Peyer's patch (tissue), 4 donors: ENCODE measurements around the gene BICC1. TPM values are rescaled to one million over a fixed set of nuclear protein-coding genes. Genes with fewer than 3 reads are reported as not detected.

ENCODE experiments used
- DNase-seq, 3 donors: peaks; one replicate each; pipeline ENCODE4 v3.0.0-alpha.2; 2017 to 2019
- H3K27ac ChIP-seq, 4 donors: fragments of 200-600 bp; sonication (generic); one replicate each; pipeline ENCODE4 v1.5.1; 2016 to 2019
- H3K27me3 ChIP-seq, 2 donors: fragments of 200-600 bp; sonication (generic); one replicate each; pipeline ENCODE4 v1.5.1; 2019
- H3K36me3 ChIP-seq, 3 donors: fragments of 200-600 bp; sonication (generic); one replicate each; pipeline ENCODE4 v1.5.1; 2016 to 2019
- H3K4me1 ChIP-seq, 4 donors: fragments of 200-600 bp; sonication (generic); one replicate each; pipeline ENCODE4 v1.5.1; 2016 to 2019
- H3K4me3 ChIP-seq, 4 donors: fragments of 200-600 bp; sonication (generic); 1 replicate in 3 of 4; 2 replicates in 1 of 4; pipeline ENCODE4 v1.5.1; 2016 to 2019; ENCODE audit warnings: mild to moderate bottlenecking in 1 of 4
- H3K9me3 ChIP-seq, 4 donors: fragments of 200-600 bp; sonication (generic); one replicate each; pipeline ENCODE4 v1.5.1; 2016 to 2019; ENCODE audit warnings: mild to moderate bottlenecking in 1 of 4
- CTCF ChIP-seq, 6 experiments: fragments of 450-650 bp in 4 of 6; fragments of 200-600 bp in 2 of 6; sonication (generic) in 1 of 6; IDR thresholded peaks; one replicate each; pipeline ENCODE4 v1.5.1; 2017 to 2019; ENCODE audit warnings: antibody characterized with exemption in 6 of 6, mild to moderate bottlenecking in 3 of 6, moderate library complexity in 1 of 6
- POLR2A ChIP-seq, 2 donors: fragments of 450-650 bp; IDR thresholded peaks; one replicate each; pipeline ENCODE4 v1.5.1; 2017; ENCODE audit warnings: antibody characterized with exemption in 2 of 2, mild to moderate bottlenecking in 2 of 2, moderate library complexity in 2 of 2
- total RNA-seq, 4 donors: library from RNA; depleted of rRNA; stranded (reverse); fragments of >200 nt; gene quantifications; one replicate each; pipeline ENCODE4 v1.1.0, GENCODE V29; 2016

Gene BICC1
- total RNA-seq, 4 donors from 2014 or later = 1.1 to 19.0 (median 2.6) TPM

GRCh38 chr10:58712141-58712540 is 199.5 kb downstream of the BICC1 start:
- DNase-seq = no peak
- Histone ChIP-seq H3K9me3 (no peaks in the 10 kb centered on the region), H3K27ac (no peak overlapping the region), H3K4me3 (no peak overlapping the region), H3K27me3 (no peaks in the 10 kb centered on the region), H3K4me1 (no peaks in the 10 kb centered on the region), H3K36me3 (no peaks in the 10 kb centered on the region)
- TF ChIP-seq CTCF (IDR thresholded peaks at IDR 0.05) (no peak), POLR2A (IDR thresholded peaks at IDR 0.05) (no peak)

GRCh38 chr10:58712982-58713381 is 200.3 kb downstream of the BICC1 start:
- H3K4me1 ChIP-seq = no peaks in the 10 kb centered on the region
- no peaks in the 10 kb centered on the region for H3K36me3 ChIP-seq
- TF ChIP-seq CTCF (IDR thresholded peaks at IDR 0.05) (no peak), POLR2A (IDR thresholded peaks at IDR 0.05) (no peak)
- no peaks in the 10 kb centered on the region for H3K27me3 ChIP-seq
- no peaks in the 10 kb centered on the region for H3K9me3 ChIP-seq
- DNase-seq = no peak
- no peak overlapping the region for H3K4me3 ChIP-seq
- H3K27ac ChIP-seq = no peak overlapping the region

- Histone ChIP-seq H3K27ac (no peak overlapping the region), H3K9me3 (no peaks in the 10 kb centered on the region), H3K27me3 (no peaks in the 10 kb centered on the region), H3K4me3 (no peak overlapping the region), H3K4me1 (no peaks in the 10 kb centered on the region), H3K36me3 (no peaks in the 10 kb centered on the region)
- DNase-seq = no peak
- TF ChIP-seq POLR2A (IDR thresholded peaks at IDR 0.05) = no peak
- no peak for TF ChIP-seq CTCF (IDR thresholded peaks at IDR 0.05)
Observed at GRCh38 chr10:58714409-58714808, 201.7 kb downstream of the BICC1 start.

GRCh38 chr10:58715061-58715460 is 202.4 kb downstream of the BICC1 start:
- Histone ChIP-seq H3K27ac (no peak overlapping the region), H3K9me3 (no peaks in the 10 kb centered on the region), H3K27me3 (no peaks in the 10 kb centered on the region), H3K4me3 (no peak overlapping the region), H3K4me1 (no peaks in the 10 kb centered on the region), H3K36me3 (no peaks in the 10 kb centered on the region)
- TF ChIP-seq CTCF (IDR thresholded peaks at IDR 0.05) (no peak), POLR2A (IDR thresholded peaks at IDR 0.05) (no peak)
- DNase-seq = no peak

- Histone ChIP-seq H3K36me3 (no peaks in the 10 kb centered on the region), H3K4me1 (no peaks in the 10 kb centered on the region), H3K4me3 (no peak overlapping the region), H3K9me3 (no peaks in the 10 kb centered on the region), H3K27me3 (no peaks in the 10 kb centered on the region), H3K27ac (no peak overlapping the region)
- no peak for TF ChIP-seq POLR2A (IDR thresholded peaks at IDR 0.05)
- no peak for TF ChIP-seq CTCF (IDR thresholded peaks at IDR 0.05)
- DNase-seq = no peak
Observed at GRCh38 chr10:58718596-58718995, 205.9 kb downstream of the BICC1 start.

- H3K9me3 ChIP-seq = no peaks in the 10 kb centered on the region
- no peak for DNase-seq
- H3K4me1 ChIP-seq = no peaks in the 10 kb centered on the region
- H3K4me3 ChIP-seq = no peak overlapping the region
- H3K27ac ChIP-seq = no peak overlapping the region
- no peak for TF ChIP-seq POLR2A (IDR thresholded peaks at IDR 0.05)
- TF ChIP-seq CTCF (IDR thresholded peaks at IDR 0.05) = no peak
- no peaks in the 10 kb centered on the region for H3K27me3 ChIP-seq
- H3K36me3 ChIP-seq = no peaks in the 10 kb centered on the region
Observed at GRCh38 chr10:58721601-58722281, 209.1 kb downstream of the BICC1 start.
